Stomach (tissue), 9 donors: ENCODE results near the gene TCERG1. TPM values are rescaled to one million over a fixed set of nuclear protein-coding genes. Genes with fewer than 3 reads are reported as not detected.

Source experiments
- DNase-seq, 2 donors: peaks; one replicate each; pipeline versions ENCODE4 v3.0.0 to v3.0.0-alpha.2; 2013 to 2019
- H3K27ac ChIP-seq, 5 donors: fragments of 200-600 bp in 4 of 5; sonication (generic) in 4 of 5; one replicate each; pipeline ENCODE4 v1.5.1; 2013 to 2019; ENCODE audit warnings: mild to moderate bottlenecking in 1 of 5, moderate library complexity in 1 of 5
- H3K27me3 ChIP-seq, 3 donors: fragments of 200-600 bp; sonication (generic); one replicate each; pipeline ENCODE4 v1.5.1; 2017 to 2019; ENCODE audit warnings: mixed run types in 1 of 3
- H3K36me3 ChIP-seq, 4 donors: fragments of 200-600 bp; sonication (generic); 1 replicate in 3 of 4; 2 replicates in 1 of 4; pipeline ENCODE4 v1.5.1; 2016 to 2019
- H3K4me1 ChIP-seq, 4 donors: fragments of 200-600 bp; sonication (generic); one replicate each; pipeline ENCODE4 v1.5.1; 2016 to 2019
- H3K4me3 ChIP-seq, 4 donors: fragments of 200-600 bp; sonication (generic) in 3 of 4; one replicate each; pipeline ENCODE4 v1.5.1; 2016 to 2019; ENCODE audit warnings: mild to moderate bottlenecking in 1 of 4
- H3K9me3 ChIP-seq, 4 donors: fragments of 200-600 bp; sonication (generic); one replicate each; pipeline ENCODE4 v1.5.1; 2016 to 2019
- EP300 ChIP-seq: sonication (generic); formaldehyde crosslinking; IDR thresholded peaks from one replicate; pipeline ENCODE4 v1.6.1; 2017; ENCODE audit warnings: antibody characterized with exemption
- POLR2A ChIP-seq, 4 donors: fragments of 450-650 bp; IDR thresholded peaks; one replicate each; pipeline ENCODE4 v1.6.1; 2016; ENCODE audit warnings: antibody characterized with exemption in 4 of 4, control low read depth in 2 of 4, mild to moderate bottlenecking in 1 of 4, moderate library complexity in 1 of 4
- POLR2AphosphoS5 ChIP-seq, 3 donors: sonication (generic); formaldehyde crosslinking; IDR thresholded peaks; one replicate each; pipeline ENCODE4 v1.6.1; 2016; ENCODE audit warnings: antibody characterized with exemption in 3 of 3
- WGBS, 5 donors: extraction: QIAGEN DNeasy Blood & Tissue Kit in 3 of 5; methylation state at CpG; one replicate each; pipeline versions ENCODE4 v1.1.5 to v1.1.7; 2013 to 2018; 5-methylcytosine and 5-hydroxymethylcytosine counted together
- intact Hi-C: fragments of 100-400 bp; cut with DNase I; formaldehyde crosslinking; loops from one replicate; pipeline ENCODE4 v1.15.1; 2023; ENCODE audit warnings: low total_unique reads
- polyA plus RNA-seq, 3 donors: library from polyadenylated mRNA; stranded (reverse); fragments of 200-250 nt; gene quantifications; one replicate each; pipeline ENCODE4 v1.2.3, GENCODE V29; 2013
- total RNA-seq, 5 donors: library from RNA; depleted of rRNA; stranded (reverse); fragments of >200 nt; gene quantifications; one replicate each; pipeline versions ENCODE4 v1.1.0 to v1.2.3, GENCODE V29; 2014 to 2016
- TF ChIP-seq, protein P1 (sequence below), 7 experiments: fragments of 450-650 bp in 4 of 7; fragments of 200-600 bp in 3 of 7; sonication (generic) in 3 of 7; IDR thresholded peaks; one replicate each; pipeline ENCODE4 v1.5.1; 2016 to 2019; ENCODE audit warnings: antibody characterized with exemption in 7 of 7, control low read depth in 2 of 7, mild to moderate bottlenecking in 1 of 7
- donor health status: healthy with polysubstance abuse.
- donor health status: Bipolar disorder and iron deficiency.
- donor health status: healthy.

TCERG1 gene
- total and polyA plus RNA-seq, 8 donors: 9.9 to 120 (median 58.4) TPM

DNA sequence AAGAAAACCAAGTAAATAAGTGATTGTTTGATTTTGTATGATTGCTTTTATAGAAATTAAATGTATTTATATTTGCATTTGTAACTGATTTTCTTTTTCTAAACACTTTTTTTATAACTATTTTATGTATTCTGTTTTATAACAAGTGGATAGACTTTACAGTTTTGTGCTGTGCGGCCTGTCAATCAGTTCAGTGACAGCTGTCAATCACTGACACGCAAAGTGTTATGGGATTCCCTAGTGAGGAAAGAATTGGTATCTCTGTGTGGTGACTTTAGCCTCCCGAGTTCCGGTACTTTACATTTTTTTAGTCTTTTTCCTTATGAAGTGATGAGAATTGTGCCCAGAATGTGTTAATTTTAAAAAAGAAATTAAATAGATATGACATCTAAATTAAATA, 52.5 kb downstream of the TCERG1 start:
- TF ChIP-seq, protein P1, sequence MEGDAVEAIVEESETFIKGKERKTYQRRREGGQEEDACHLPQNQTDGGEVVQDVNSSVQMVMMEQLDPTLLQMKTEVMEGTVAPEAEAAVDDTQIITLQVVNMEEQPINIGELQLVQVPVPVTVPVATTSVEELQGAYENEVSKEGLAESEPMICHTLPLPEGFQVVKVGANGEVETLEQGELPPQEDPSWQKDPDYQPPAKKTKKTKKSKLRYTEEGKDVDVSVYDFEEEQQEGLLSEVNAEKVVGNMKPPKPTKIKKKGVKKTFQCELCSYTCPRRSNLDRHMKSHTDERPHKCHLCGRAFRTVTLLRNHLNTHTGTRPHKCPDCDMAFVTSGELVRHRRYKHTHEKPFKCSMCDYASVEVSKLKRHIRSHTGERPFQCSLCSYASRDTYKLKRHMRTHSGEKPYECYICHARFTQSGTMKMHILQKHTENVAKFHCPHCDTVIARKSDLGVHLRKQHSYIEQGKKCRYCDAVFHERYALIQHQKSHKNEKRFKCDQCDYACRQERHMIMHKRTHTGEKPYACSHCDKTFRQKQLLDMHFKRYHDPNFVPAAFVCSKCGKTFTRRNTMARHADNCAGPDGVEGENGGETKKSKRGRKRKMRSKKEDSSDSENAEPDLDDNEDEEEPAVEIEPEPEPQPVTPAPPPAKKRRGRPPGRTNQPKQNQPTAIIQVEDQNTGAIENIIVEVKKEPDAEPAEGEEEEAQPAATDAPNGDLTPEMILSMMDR (IDR thresholded peaks at IDR 0.05): no peak
- TF ChIP-seq POLR2A (IDR thresholded peaks at IDR 0.05): no peak
- TF ChIP-seq POLR2AphosphoS5 (IDR thresholded peaks at IDR 0.05): no peak
- TF ChIP-seq EP300: no peak
- Histone ChIP-seq H3K4me1 (no peaks in the 10 kb centered on the region), H3K36me3 (peaks cover 0 to 53% (median 44%) of the 10 kb centered on the region in 4 donors), H3K27ac (no peak overlapping the region), H3K9me3 (no peaks in the 10 kb centered on the region), H3K27me3 (no peaks in the 10 kb centered on the region), H3K4me3 (no peak overlapping the region)
- intact Hi-C loops: no loop called here
- 95 to 99% (median 97%) methylated on average over 4 of the region's 4 CpGs for WGBS, 5 donors
- no peak for DNase-seq

DNA sequence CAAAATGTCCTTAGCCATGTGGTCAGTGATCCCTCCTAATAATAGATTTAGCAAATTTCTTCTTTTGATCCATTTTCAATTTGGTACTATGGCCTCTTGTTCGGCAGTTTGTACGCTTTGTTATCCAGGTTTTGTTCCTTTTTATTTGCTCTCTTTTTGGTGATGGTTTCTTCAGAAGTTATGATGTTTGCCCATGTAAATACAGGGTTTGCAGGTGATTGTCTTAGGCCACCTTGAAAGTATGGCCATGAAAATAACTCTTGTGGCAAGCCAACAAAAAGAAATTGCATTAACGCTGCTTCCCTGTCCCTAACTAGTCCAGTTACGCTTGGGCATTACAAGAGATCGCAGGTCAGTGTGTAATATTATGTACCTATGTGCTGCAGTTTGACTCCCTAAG, 60.3 kb downstream of the TCERG1 start:
- TF ChIP-seq EP300: no peak
- H3K36me3 ChIP-seq: peaks cover 27 to 97% (median 94%) of the 10 kb centered on the region in 4 donors
- DNase-seq: no peak
- no peaks in the 10 kb centered on the region for H3K27me3 ChIP-seq
- H3K4me1 ChIP-seq: no peaks in the 10 kb centered on the region
- 65 to 93% (median 81%) methylated on average over 5 of the region's 5 CpGs for WGBS, 5 donors
- no peak overlapping the region for H3K27ac ChIP-seq
- no peak overlapping the region for H3K4me3 ChIP-seq
- intact Hi-C loops: no loop called here
- H3K9me3 ChIP-seq: no peaks in the 10 kb centered on the region

DNA sequence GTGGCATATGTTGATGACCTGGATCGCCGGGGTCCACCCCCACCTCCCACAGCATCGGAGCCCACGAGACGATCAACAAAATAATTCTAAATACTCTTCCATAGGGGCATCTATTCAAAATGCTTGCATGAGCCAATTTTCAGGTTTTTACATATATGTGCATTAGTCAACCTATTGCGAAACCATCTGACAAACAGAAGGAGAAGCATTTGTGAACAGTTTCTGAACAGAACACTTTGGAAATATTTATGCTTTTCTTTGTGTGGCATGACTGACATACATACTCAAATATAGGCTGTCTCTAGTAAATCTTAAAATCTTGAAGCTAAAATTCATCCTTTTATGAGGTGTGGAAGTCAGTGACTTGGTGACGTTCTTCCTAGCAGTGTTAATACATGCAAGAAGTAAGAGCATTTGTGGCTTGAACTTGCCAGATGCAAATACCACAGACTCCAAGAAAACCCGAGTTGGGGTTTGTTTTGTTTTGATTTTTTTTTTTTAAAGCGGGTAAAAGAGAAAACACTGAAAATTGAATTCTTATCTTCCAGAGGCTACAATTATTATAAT, 63.5 kb downstream of the TCERG1 start:
- no peak overlapping the region for H3K27ac ChIP-seq
- 87 to 92% (median 90%) methylated on average over 9 of the region's 9 CpGs for WGBS, 5 donors
- TF ChIP-seq, protein P1 (IDR thresholded peaks at IDR 0.05): no peak
- TF ChIP-seq POLR2A (IDR thresholded peaks at IDR 0.05) (no peak), EP300 (no peak), POLR2AphosphoS5 (IDR thresholded peaks at IDR 0.05) (no peak)
- peaks cover 27 to 73% (median 69%) of the 10 kb centered on the region in 4 donors for H3K36me3 ChIP-seq
- intact Hi-C loops: no loop called here
- no peaks in the 10 kb centered on the region for H3K27me3 ChIP-seq
- no peak overlapping the region for H3K4me3 ChIP-seq
- H3K9me3 ChIP-seq: no peaks in the 10 kb centered on the region
- no peaks in the 10 kb centered on the region for H3K4me1 ChIP-seq
- DNase-seq: no peak

DNA sequence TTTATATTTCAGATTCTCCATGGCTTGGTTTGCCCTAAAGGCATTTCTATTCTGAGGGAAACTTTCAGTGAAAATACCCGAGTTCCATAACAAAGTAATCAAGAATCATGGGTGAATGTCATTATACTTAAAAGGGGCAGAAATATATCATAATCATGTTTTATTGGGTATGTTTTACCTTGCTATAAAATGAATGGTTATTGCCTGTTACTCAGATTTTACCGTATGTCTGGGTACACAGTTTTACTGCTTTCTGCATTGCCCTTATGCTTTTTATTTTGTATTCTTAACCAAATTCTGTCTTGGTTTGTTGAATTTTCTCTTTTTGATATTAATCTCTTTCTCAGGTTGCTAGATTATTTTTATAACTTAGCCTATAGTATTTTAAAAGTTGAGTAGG, 66.3 kb downstream of the TCERG1 start:
- TF ChIP-seq POLR2A (IDR thresholded peaks at IDR 0.05) (no peak), POLR2AphosphoS5 (IDR thresholded peaks at IDR 0.05) (no peak), EP300 (no peak)
- TF ChIP-seq, protein P1 (IDR thresholded peaks at IDR 0.05): no peak
- H3K9me3 ChIP-seq: no peaks in the 10 kb centered on the region
- no peak for DNase-seq
- no peaks in the 10 kb centered on the region for H3K27me3 ChIP-seq
- intact Hi-C loops: no loop called here
- peaks cover 23 to 45% (median 41%) of the 10 kb centered on the region in 4 donors for H3K36me3 ChIP-seq
- H3K4me3 ChIP-seq: no peak overlapping the region
- 86 to 92% (median 89%) methylated on average over 2 of the region's 2 CpGs for WGBS, 5 donors
- no peak overlapping the region for H3K27ac ChIP-seq
- no peaks in the 10 kb centered on the region for H3K4me1 ChIP-seq

DNA sequence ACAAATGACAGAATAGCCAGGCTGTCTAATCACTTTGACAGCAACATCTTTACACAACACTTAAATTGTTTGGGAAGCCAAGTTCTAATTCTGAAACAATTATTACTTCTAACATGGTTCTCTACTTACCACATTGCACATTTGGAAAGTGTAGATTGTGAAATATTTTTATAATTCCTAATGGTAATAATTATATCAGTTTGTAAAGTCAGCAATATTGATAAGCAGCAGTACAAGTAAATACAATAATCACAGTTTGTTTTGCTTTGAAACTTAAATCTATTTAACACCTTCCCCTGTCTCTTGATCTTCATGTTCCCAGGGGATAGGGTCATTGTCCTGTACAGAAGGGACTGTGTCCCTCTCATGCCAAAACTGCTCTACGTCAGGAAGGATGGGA, 67.4 kb downstream of the TCERG1 start:
- H3K36me3 ChIP-seq: peaks cover 17 to 34% (median 30%) of the 10 kb centered on the region in 4 donors
- WGBS, 5 donors: 36 to 82% (median 58%) methylated on average over 1 of the region's 1 CpG
- H3K27ac ChIP-seq: no peak overlapping the region
- H3K4me3 ChIP-seq: no peak overlapping the region
- no peaks in the 10 kb centered on the region for H3K4me1 ChIP-seq
- no peak for TF ChIP-seq POLR2A (IDR thresholded peaks at IDR 0.05)
- no peak for TF ChIP-seq POLR2AphosphoS5 (IDR thresholded peaks at IDR 0.05)
- TF ChIP-seq, protein P1 (IDR thresholded peaks at IDR 0.05): no peak
- no peak for TF ChIP-seq EP300
- H3K27me3 ChIP-seq: no peaks in the 10 kb centered on the region
- no peak for DNase-seq
- intact Hi-C loops: no loop called here
- no peaks in the 10 kb centered on the region for H3K9me3 ChIP-seq
